Measurements from ENCODE around the gene ATP9A.
A peak's percentile ranks its signal among the peaks of the same experiment; 100 is the strongest.

- peak; percentile 37 for TF ChIP-seq CTCF (IDR thresholded peaks at IDR 0.05; ENCODE audit: low read depth, low read length, poor library complexity, severe bottlenecking)
- TF ChIP-seq EZH2phosphoT487 (IDR thresholded peaks at IDR 0.05; ENCODE audit: borderline replicate concordance, low read length): no peak
These were observed 152.1 kb downstream of the ATP9A start for GRCh38 chr20:51616060-51616459.

All from DOHH2 (cell line).